K562 (cell line): ENCODE results near the gene CCNL2. TPM values are rescaled to one million over a fixed set of nuclear protein-coding genes. Genes with fewer than 3 reads are reported as not detected.

Source experiments
- CBFA2T3 ChIP-seq: fragments of 450-650 bp; IDR thresholded peaks from 2 replicates; pipeline ENCODE4 v1.6.1; 2017
- DEAF1 ChIP-seq: fragments of 450-650 bp; formaldehyde crosslinking; IDR thresholded peaks from 2 replicates; pipeline ENCODE4 v1.4.0; 2020; ENCODE audit warnings: mild to moderate bottlenecking, moderate library complexity
- FOXJ3 ChIP-seq: sonication (generic); formaldehyde crosslinking; IDR thresholded peaks from 2 replicates; pipeline ENCODE4 v1.4.0; 2020; ENCODE audit warnings: mild to moderate bottlenecking, missing genetic modification reagents
- HNRNPK ChIP-seq: fragments of 200-400 bp; formaldehyde crosslinking; IDR thresholded peaks from one replicate; pipeline ENCODE4 v1.6.1; 2018; ENCODE audit warnings: mild to moderate bottlenecking, low read depth, low read length; ENCODE audit not compliant: poor library complexity, severe bottlenecking
- ILK ChIP-seq: fragments of 450-650 bp; IDR thresholded peaks from 2 replicates; pipeline ENCODE4 v1.6.1; 2016; ENCODE audit warnings: missing genetic modification characterization, low read depth, mild to moderate bottlenecking, missing compliant biosample characterization, moderate library complexity, borderline replicate concordance
- KAT8 ChIP-seq: fragments of 450-650 bp; IDR thresholded peaks from 2 replicates; pipeline ENCODE4 v1.6.1; 2016; ENCODE audit warnings: low read depth, mild to moderate bottlenecking
- KLF10 ChIP-seq: fragments of 250-450 bp; sonication (Bioruptor Pico); IDR thresholded peaks from 2 replicates; pipeline ENCODE4 v1.6.1; 2021; ENCODE audit warnings: matching md5 sums
- MAFF ChIP-seq: IDR thresholded peaks from 2 replicates; pipeline ENCODE4 v1.6.1; 2012; ENCODE audit warnings: low read length, improper control_type of control experiment
- MAX ChIP-seq: sonication (generic); formaldehyde crosslinking; IDR thresholded peaks from 2 replicates; pipeline ENCODE4 v1.9.0; 2022; ENCODE audit warnings: mild to moderate bottlenecking, missing genetic modification reagents
- MBD2 ChIP-seq: sonication (generic); IDR thresholded peaks from 2 replicates; pipeline ENCODE4 v1.6.1; 2016; ENCODE audit warnings: low read depth, borderline replicate concordance
- MTA2 ChIP-seq: fragments of 450-650 bp; IDR thresholded peaks from 2 replicates; pipeline ENCODE4 v1.6.1; 2016; ENCODE audit warnings: low read depth
- NCOR1 ChIP-seq: fragments of 450-650 bp; IDR thresholded peaks from 2 replicates; pipeline ENCODE4 v1.6.1; 2016; ENCODE audit warnings: mild to moderate bottlenecking, moderate library complexity
- POU5F1 ChIP-seq: fragments of 150-350 bp; IDR thresholded peaks from 2 replicates; pipeline ENCODE4 v1.6.1; 2014; ENCODE audit warnings: borderline replicate concordance, low read length, low read depth, mild to moderate bottlenecking; ENCODE audit not compliant: partially characterized antibody
- PRPF4 ChIP-seq: fragments of 200-400 bp; formaldehyde crosslinking; IDR thresholded peaks from one replicate; pipeline ENCODE4 v1.6.1; 2017; ENCODE audit warnings: low read length, low read depth, mild to moderate bottlenecking; ENCODE audit not compliant: insufficient read depth, poor library complexity, severe bottlenecking
- RBM22 ChIP-seq: fragments of 200-400 bp; formaldehyde crosslinking; IDR thresholded peaks from 2 replicates; pipeline ENCODE4 v1.6.1; 2018; ENCODE audit warnings: low read length, low read depth; ENCODE audit not compliant: poor library complexity, severe bottlenecking
- RERE ChIP-seq: sonication (generic); formaldehyde crosslinking; IDR thresholded peaks from 2 replicates; pipeline ENCODE4 v1.8.0; 2023; ENCODE audit warnings: missing genetic modification reagents, mild to moderate bottlenecking, borderline replicate concordance
- SMAD1 ChIP-seq: fragments of 150-350 bp; IDR thresholded peaks from 2 replicates; pipeline ENCODE4 v1.6.1; 2014; ENCODE audit warnings: low read length, low read depth; ENCODE audit not compliant: partially characterized antibody
- TCF3 ChIP-seq: sonication (generic); formaldehyde crosslinking; IDR thresholded peaks from 2 replicates; pipeline ENCODE4 v1.4.0; 2020; ENCODE audit warnings: mild to moderate bottlenecking, missing genetic modification reagents
- TOE1 ChIP-seq, 2 experiments: fragments of 450-650 bp in 1 of 2; sonication (generic) in 1 of 2; formaldehyde crosslinking in 1 of 2; IDR thresholded peaks; 2 replicates each; pipeline versions ENCODE4 v1.7.1 to v1.8.0; 2016 to 2022; ENCODE audit warnings: borderline replicate concordance in 2 of 2, mild to moderate bottlenecking in 2 of 2, antibody characterized with exemption in 1 of 2, inconsistent platforms in 1 of 2, low read depth in 1 of 2, missing genetic modification reagents in 1 of 2, moderate library complexity in 1 of 2
- ZNF121 ChIP-seq: sonication (generic); formaldehyde crosslinking; conservative IDR thresholded peaks from 2 replicates; pipeline ENCODE4 v1.8.0; 2022; ENCODE audit warnings: missing genetic modification reagents
- ZNF124 ChIP-seq: sonication (generic); formaldehyde crosslinking; IDR thresholded peaks from 2 replicates; pipeline ENCODE4 v1.8.1; 2022; ENCODE audit warnings: missing genetic modification reagents
- polyA plus RNA-seq, 8 experiments: library from polyadenylated mRNA; depleted of rRNA in 4 of 8; stranded (reverse) in 5 of 8; unstranded in 3 of 8; fragments of >200 nt; fragmentation: Nextera tagmentation in 2 of 8; fragmentation: Illumina TruSeq in 1 of 8; extraction: Ambion mirVana in 2 of 8; extraction: Trizol in 1 of 8; gene quantifications; 2 replicates each; pipeline versions ENCODE4 v1.2.1 to v1.2.3, GENCODE V29; 2011 to 2014; ENCODE audit warnings: inconsistent platforms in 1 of 8, missing spikeins in 1 of 8
- total RNA-seq, 7 experiments: library from RNA; depleted of rRNA in 6 of 7; stranded (reverse); fragments of >200 nt in 6 of 7; fragmentation: Illumina TruSeq in 2 of 7; extraction: Trizol in 2 of 7; gene quantifications; 2 replicates each; pipeline versions ENCODE4 v1.2.1 to v1.2.3, GENCODE V29; 2011 to 2021; ENCODE audit warnings: low replicate concordance in 1 of 7

The CCNL2 gene
- total and polyA plus RNA-seq, 9 of the 15 experiments (the other 6 are each of a cell fraction or from before 2014, with no cell fraction given), result 2.8 to 287 (median 94.5) TPM

GRCh38 chr1:1399187-1399871 is at the start of gene CCNL2 (continued):
- TF ChIP-seq SMAD1 (no peak), MAX (peak; percentile 81), POU5F1 (no peak), CBFA2T3 (0 out of 2 replicates have a peak, but pooled peaks have one; percentile 6), MTA2 (no peak), MAFF (no peak), RBM22 (peak; percentile 92), ZNF121 (CRISPR knock-in tag) (no peak), ZNF124 (CRISPR knock-in tag) (no peak), PRPF4 (no peak), TOE1 (IDR thresholded peaks at IDR 0.05; ENCODE audit: borderline replicate concordance) (0 out of 2 replicates have a peak, but pooled peaks have one; percentile 50), TOE1 (CRISPR knock-in tag; IDR thresholded peaks at IDR 0.05; ENCODE audit: borderline replicate concordance, low read depth) (peak; percentile 92), DEAF1 (CRISPR knock-in tag) (no peak), KLF10 (CRISPR knock-in tag) (no peak), TCF3 (CRISPR knock-in tag) (peak; percentile 43), RERE (CRISPR knock-in tag) (no peak), NCOR1 (no peak), ILK (tag) (no peak), KAT8 (0 out of 2 replicates have a peak, but pooled peaks have one; percentile 11), HNRNPK (peak; percentile 68), FOXJ3 (no peak), MBD2 (peak; percentile 98)
